ENCODE results near the gene TAF1B. TPM values are rescaled to one million over a fixed set of nuclear protein-coding genes. Genes with fewer than 3 reads are reported as not detected.

The TAF1B gene
- total RNA-seq, 6 experiments from 2014 or later: 17.3 to 24.0 (median 22.3) TPM

DNA sequence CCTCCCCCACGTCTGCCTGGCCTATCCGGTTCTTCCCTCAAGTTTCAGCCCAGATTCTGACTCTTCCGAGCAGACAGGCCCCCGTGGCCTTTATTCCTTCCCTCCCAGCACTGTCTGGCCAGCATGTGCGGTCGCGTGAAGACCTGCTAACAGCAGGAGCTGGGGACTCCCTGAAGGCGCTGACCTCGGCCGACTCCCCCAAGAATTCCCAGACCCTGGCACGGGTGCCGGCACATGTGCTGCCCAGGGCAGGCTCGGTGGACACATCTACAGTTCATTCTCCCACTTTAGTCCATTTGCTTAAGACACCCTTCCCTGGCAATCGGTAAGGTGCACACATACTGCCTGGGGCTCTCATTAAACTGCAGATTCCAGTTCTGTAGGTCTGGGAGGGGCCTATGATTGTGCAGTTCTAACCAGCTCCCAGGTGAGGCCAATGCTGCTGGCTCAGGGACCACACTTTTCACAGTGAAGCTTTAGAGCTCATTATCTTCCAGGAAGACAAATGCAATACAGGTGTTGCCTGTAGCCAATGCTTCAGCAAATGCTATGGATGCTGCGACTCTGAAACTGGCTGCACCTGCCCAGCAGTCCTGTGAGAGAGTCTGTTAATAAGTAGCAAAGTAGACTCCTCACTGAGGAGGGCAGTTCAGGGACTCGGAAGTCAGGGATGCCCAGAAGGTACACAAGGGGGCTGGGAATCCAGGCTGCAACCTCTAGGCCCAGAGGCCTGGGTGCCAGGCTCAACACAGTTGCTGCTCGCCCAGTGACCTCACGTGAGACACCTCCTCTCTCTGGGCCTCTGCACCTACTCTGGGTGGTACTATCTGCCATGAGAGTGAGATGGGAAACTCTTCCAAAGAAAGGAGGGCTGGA is 45.4 kb upstream of the TAF1B start:
- Mint-ChIP-seq H3K36me3 (ENCODE audit: low read depth) (no peaks in the 10 kb centered on the region), H3K9me3 (no peaks in the 10 kb centered on the region), H3K4me1 (ENCODE audit: low read depth) (peaks cover 36% of the 10 kb centered on the region), H3K27me3 (ENCODE audit: insufficient read depth) (peaks cover 2% of the 10 kb centered on the region), H3K27ac (no peak overlapping the region), H3K4me3 (no peak overlapping the region)
- DNase-seq: no peak
- TF ChIP-seq CTCF (IDR thresholded peaks at IDR 0.05): no peak

DNA sequence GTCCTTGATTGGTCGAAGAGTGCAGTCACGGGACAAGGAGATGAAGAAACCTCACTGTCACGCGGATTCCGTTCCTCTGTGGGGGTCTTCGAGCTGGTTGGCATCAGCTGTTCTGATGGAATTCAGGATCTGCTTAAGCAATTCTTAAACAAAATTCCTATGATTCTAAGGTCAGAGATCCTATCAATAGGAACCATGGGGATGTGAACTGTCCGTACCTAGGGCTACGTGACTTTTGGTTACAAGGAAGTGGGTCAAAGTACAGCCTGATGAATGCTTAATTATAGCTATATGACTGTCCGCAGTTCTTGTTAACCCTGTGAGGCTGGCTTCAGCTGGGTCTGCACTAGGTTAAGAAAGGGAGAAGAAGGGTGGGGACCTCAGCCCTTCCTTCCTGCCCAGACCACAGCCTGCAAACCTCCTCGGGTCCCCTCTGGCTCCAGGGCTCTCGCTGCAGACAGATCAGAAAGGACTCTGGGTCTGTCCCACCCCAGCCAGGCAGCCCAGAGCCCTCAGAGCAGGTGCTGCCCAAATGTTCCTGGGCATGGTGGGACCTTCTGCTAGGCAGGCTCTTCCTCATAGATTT is 44.2 kb upstream of the TAF1B start:
- Mint-ChIP-seq H3K27ac (no peak overlapping the region), H3K4me1 (ENCODE audit: low read depth) (peaks cover 46% of the 10 kb centered on the region), H3K4me3 (no peak overlapping the region), H3K9me3 (no peaks in the 10 kb centered on the region), H3K36me3 (ENCODE audit: low read depth) (no peaks in the 10 kb centered on the region), H3K27me3 (ENCODE audit: insufficient read depth) (peaks cover 2% of the 10 kb centered on the region)
- DNase-seq: no peak
- no peak for TF ChIP-seq CTCF (IDR thresholded peaks at IDR 0.05)

DNA sequence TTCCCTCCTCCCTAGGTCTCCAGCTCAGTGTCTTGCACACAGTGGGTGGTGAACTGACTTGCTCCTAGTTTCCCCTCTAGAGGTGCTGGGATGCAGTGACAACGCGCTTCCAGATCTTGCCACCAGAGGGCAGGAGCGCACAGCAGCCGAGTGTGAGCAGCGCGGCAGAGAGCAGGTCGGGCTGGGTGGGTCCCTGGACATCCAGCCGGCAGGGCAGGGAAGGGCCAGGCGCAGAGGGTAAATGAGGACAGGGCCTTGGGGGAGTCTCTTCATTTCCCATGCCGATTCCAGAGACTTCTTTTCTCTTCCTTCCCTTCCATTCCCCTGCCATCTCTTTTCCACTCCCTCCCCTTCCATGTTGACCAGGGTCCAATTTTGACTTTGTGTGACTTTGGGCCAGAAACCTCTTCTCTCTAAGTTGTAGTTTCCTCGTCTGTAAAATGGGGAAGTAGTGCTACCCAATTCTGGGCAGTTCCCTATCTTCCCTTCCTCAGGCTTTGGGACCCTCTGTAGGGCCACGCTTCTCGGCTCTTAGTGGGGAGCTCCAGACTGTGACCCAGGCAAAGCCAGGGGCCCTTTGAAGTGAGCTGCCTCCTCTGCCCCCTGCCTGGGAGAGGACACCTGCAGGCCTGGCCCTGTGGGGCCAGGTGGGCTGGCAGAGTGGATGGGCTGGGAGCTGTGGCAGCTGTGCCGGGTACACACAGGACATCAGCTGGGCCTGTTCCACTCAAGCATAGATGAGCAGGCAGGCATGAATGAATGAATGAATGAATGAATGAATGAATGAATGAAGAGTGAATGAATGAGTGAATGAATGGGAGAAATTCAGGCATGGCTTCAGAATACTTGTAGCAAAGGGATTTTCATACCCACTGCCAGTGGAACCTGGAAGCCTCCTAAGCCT is 43.3 kb upstream of the TAF1B start:
- TF ChIP-seq CTCF (IDR thresholded peaks at IDR 0.05): peak; percentile 98
- DNase-seq: peak; percentile 72
- Mint-ChIP-seq H3K4me3 (peak overlapping the region; percentile 19; the same call in 1 of the 2 replicates), H3K4me1 (ENCODE audit: low read depth) (peaks cover 46% of the 10 kb centered on the region), H3K36me3 (ENCODE audit: low read depth) (no peaks in the 10 kb centered on the region), H3K9me3 (no peaks in the 10 kb centered on the region), H3K27ac (peak overlapping the region; percentile 94), H3K27me3 (ENCODE audit: insufficient read depth) (peaks cover 2% of the 10 kb centered on the region)

- H3K36me3 Mint-ChIP-seq (ENCODE audit: low read depth): no peaks in the 10 kb centered on the region
Measured at GRCh38 chr2:9800639-9800974, 42.7 kb upstream of the TAF1B start.

More at GRCh38 chr2:9800639-9800974, 42.7 kb upstream of the TAF1B start:
- Mint-ChIP-seq H3K4me3 (peak overlapping the region; percentile 70; the same call in 1 of the 2 replicates), H3K27me3 (ENCODE audit: insufficient read depth) (peaks cover 2% of the 10 kb centered on the region), H3K27ac (peak overlapping the region; percentile 94), H3K4me1 (ENCODE audit: low read depth) (peaks cover 46% of the 10 kb centered on the region), H3K9me3 (no peaks in the 10 kb centered on the region)
- no peak for TF ChIP-seq CTCF (IDR thresholded peaks at IDR 0.05)
- DNase-seq: no peak

Measured in HFFc6 (cell line).